ENCODE data around the gene CLSTN1. TPM values are rescaled to one million over a fixed set of nuclear protein-coding genes. Genes with fewer than 3 reads are reported as not detected.

Gene CLSTN1
- total and polyA plus RNA-seq, 12 donors = 37.1 to 79.8 (median 63.8) TPM

- DNase-seq (no peak), ATAC-seq (no peak)
- Histone ChIP-seq H3K27ac (no peak overlapping the region), H3K27me3 (no peaks in the 10 kb centered on the region), H3K4me3 (no peak overlapping the region), H3K4me1 (peaks cover 0 to 32% (median 0%) of the 10 kb centered on the region in 9 donors), H3K9me3 (no peaks in the 10 kb centered on the region), H3K36me3 (peaks cover 0 to 29% (median 0%) of the 10 kb centered on the region in 9 donors)
- 86% methylated on average over 12 of the region's 12 CpGs for WGBS, 2 donors
- intact Hi-C loops (cut with DNase I) = loop anchor here in 1 of 10 donors (10.0 kb wide), 1 partner anchor 154 kb away; no protein-coding TSS in a partner anchor
- TF ChIP-seq CTCF (IDR thresholded peaks at IDR 0.05) = no peak
Observed at GRCh38 chr1:9700340-9700739, 123.4 kb downstream of the CLSTN1 start.

GRCh38 chr1:9699361-9699760 lies 124.4 kb downstream of the CLSTN1 start:
- no peak for TF ChIP-seq CTCF (IDR thresholded peaks at IDR 0.05)
- no peaks in the 10 kb centered on the region for H3K9me3 ChIP-seq
- no peak overlapping the region for H3K27ac ChIP-seq
- DNase-seq (no peak), ATAC-seq (no peak)
- no peak overlapping the region for H3K4me3 ChIP-seq
- WGBS, 2 donors = 94% methylated on average over 7 of the region's 7 CpGs
- no peaks in the 10 kb centered on the region for H3K27me3 ChIP-seq
- peaks cover 0 to 30% (median 0%) of the 10 kb centered on the region in 9 donors for H3K4me1 ChIP-seq
- H3K36me3 ChIP-seq = peaks cover 0 to 32% (median 0%) of the 10 kb centered on the region in 9 donors
- intact Hi-C loops (cut with DNase I) = loop anchor here in 1 of 10 donors (10.0 kb wide), 1 partner anchor 75 kb away; no protein-coding TSS in a partner anchor

GRCh38 chr1:9696793-9697192 lies 127.0 kb downstream of the CLSTN1 start:
- H3K4me1 ChIP-seq = peaks cover 0 to 14% (median 0%) of the 10 kb centered on the region in 9 donors
- H3K4me3 ChIP-seq = no peak overlapping the region
- H3K27ac ChIP-seq = no peak overlapping the region
- no peaks in the 10 kb centered on the region for H3K27me3 ChIP-seq
- no peak for TF ChIP-seq CTCF (IDR thresholded peaks at IDR 0.05)
- intact Hi-C loops (cut with DNase I) = loop anchor here in 1 of 10 donors (10.0 kb wide), 1 partner anchor 72 kb away; no protein-coding TSS in a partner anchor
- ATAC-seq (no peak), DNase-seq (no peak)
- no peaks in the 10 kb centered on the region for H3K9me3 ChIP-seq
- WGBS, 2 donors = 95 to 97% methylated on average over 2 of the region's 2 CpGs
- peaks cover 0 to 55% (median 0%) of the 10 kb centered on the region in 9 donors for H3K36me3 ChIP-seq

- peaks cover 5 to 57% (median 35%) of the 10 kb centered on the region in 9 donors for H3K4me1 ChIP-seq
- H3K36me3 ChIP-seq = peaks cover 0 to 29% (median 0%) of the 10 kb centered on the region in 9 donors
- no peak for ATAC-seq
- intact Hi-C loops (cut with DNase I) = loop anchor here in 1 of 10 donors (10.0 kb wide), 1 partner anchor 67 kb away; no protein-coding TSS in a partner anchor
- 68 to 82% methylated on average over 5 of the region's 5 CpGs for WGBS, 2 donors
- H3K27ac ChIP-seq = no peak overlapping the region
- DNase-seq = no peak
- H3K27me3 ChIP-seq = no peaks in the 10 kb centered on the region
- TF ChIP-seq CTCF (IDR thresholded peaks at IDR 0.05) = no peak
- H3K4me3 ChIP-seq = no peak overlapping the region
- no peaks in the 10 kb centered on the region for H3K9me3 ChIP-seq
Observed at GRCh38 chr1:9691691-9692090, 132.1 kb downstream of the CLSTN1 start.

Measured in heart right ventricle (tissue), 16 donors.